ENCODE data around the gene ZFP90. TPM values are rescaled to one million over a fixed set of nuclear protein-coding genes. Genes with fewer than 3 reads are reported as not detected.

Gene ZFP90
- total RNA-seq, 1 donor from 2014 or later = 39.4 TPM

GRCh38 chr16:68577352-68577853 lies 38.3 kb downstream of the ZFP90 start:
- no peak for DNase-seq (ENCODE audit: low read depth)

- peak; percentile 36 for DNase-seq (ENCODE audit: low read depth)
Observed at GRCh38 chr16:68590201-68590994, 51.3 kb downstream of the ZFP90 start.

- no peak for DNase-seq (ENCODE audit: low read depth)
Observed at GRCh38 chr16:68592466-68593337, 53.6 kb downstream of the ZFP90 start.

- DNase-seq (ENCODE audit: low read depth) = no peak
Observed at GRCh38 chr16:68596266-68596665, 57.2 kb downstream of the ZFP90 start.

- peak; percentile 18 for DNase-seq (ENCODE audit: low read depth)
Observed at GRCh38 chr16:68599586-68599985, 60.5 kb downstream of the ZFP90 start.

- peak; percentile 91 for DNase-seq (ENCODE audit: low read depth)
Observed at GRCh38 chr16:68605746-68606145, 66.7 kb downstream of the ZFP90 start.

- no peak for DNase-seq (ENCODE audit: low read depth)
Observed at GRCh38 chr16:68607443-68607842, 68.4 kb downstream of the ZFP90 start.

GRCh38 chr16:68608330-68608729 lies 69.2 kb downstream of the ZFP90 start:
- no peak for DNase-seq (ENCODE audit: low read depth)

GRCh38 chr16:68612996-68613395 lies 73.9 kb downstream of the ZFP90 start:
- DNase-seq (ENCODE audit: low read depth) = peak; percentile 19

GRCh38 chr16:68617734-68618133 lies 78.6 kb downstream of the ZFP90 start:
- DNase-seq (ENCODE audit: low read depth) = no peak

Other genes with a start within 250 kb of the ZFP90 start
- gene SLC7A6OS, start 228.3 kb upstream of the ZFP90 start, total RNA-seq = 10.1 and 12.1 TPM in 2 replicates
- 21.5 and 49.2 TPM in 2 replicates for gene PRMT7, start 228.3 kb upstream of the ZFP90 start, total RNA-seq
- gene SMPD3, start 90.8 kb upstream of the ZFP90 start, total RNA-seq = under 0.01 TPM in 1 of 2 replicates, not detected in the other
- gene CDH3, start 106.0 kb downstream of the ZFP90 start, total RNA-seq = 132 and 198 TPM in 2 replicates
- 31.4 and 94.8 TPM in 2 replicates for gene CDH1, start 198.0 kb downstream of the ZFP90 start, total RNA-seq